ENCODE data around the gene SELENOO. TPM values are rescaled to one million over a fixed set of nuclear protein-coding genes. Genes with fewer than 3 reads are reported as not detected.

Gene SELENOO
- total RNA-seq (73.0 and 74.6 TPM in 2 replicates), polyA plus RNA-seq (62.1 and 68.8 TPM in 2 replicates), polyA minus RNA-seq (32.7 and 35.5 TPM in 2 replicates)
- total RNA-seq (2013), result 16.3 TPM

- POLR2A ChIA-PET, result interaction anchor here (0.7 to 4.1 kb wide), 2 partner anchors 9 to 18 kb away, joined by 3 to 41 read pairs; no protein-coding TSS in a partner anchor
- H3K4me3 Mint-ChIP-seq, result peak within 1 kb of the TSS; percentile 89
- Histone ChIP-seq H3K27me3 (replicated peaks in 1 of 4; ENCODE audit: control extremely low read depth in 1 of 4, control insufficient read depth in 3 of 4, insufficient read depth in 4 of 4, low read length in 3 of 4) (no peaks in the 10 kb centered on the region), H3K4me1 (ENCODE audit: control insufficient read depth in 2 of 2, insufficient read depth in 2 of 2, low read length in 2 of 2) (peaks cover 16 to 26% of the 10 kb centered on the region in 2 donors), H3K9ac (ENCODE audit: low read length) (peak within 1 kb of the TSS; percentile 81), H3K9me3 (ENCODE audit: control extremely low read depth in 1 of 3, control insufficient read depth in 2 of 3, insufficient read depth in 1 of 3, low read length in 2 of 3) (no peaks in the 10 kb centered on the region), H3K4me3 (ENCODE audit: control extremely low read depth in 1 of 5, extremely low read depth in 1 of 5, insufficient read depth in 1 of 5, low read depth in 2 of 5, low read length in 4 of 5) (peak within 1 kb of the TSS; percentile 25 to 80 (median 70)), H3K79me2 (ENCODE audit: control insufficient read depth, insufficient read depth, low read length) (peaks cover 44% of the 10 kb centered on the region), H2AFZ (ENCODE audit: insufficient read depth, low read depth, low read length, poor library complexity, severe bottlenecking) (peak within 1 kb of the TSS; percentile 60), H3K4me2 (replicated peaks; ENCODE audit: low read depth, low read length, poor library complexity, severe bottlenecking) (peak within 1 kb of the TSS; percentile 98), H3K36me3 (replicated peaks in 1 of 2; ENCODE audit: control extremely low read depth in 1 of 2, control insufficient read depth in 1 of 2, extremely low read depth in 1 of 2, insufficient read depth in 2 of 2, low read length in 1 of 2) (peaks cover 8 to 24% of the 10 kb centered on the region in 2 experiments), H3K27ac (ENCODE audit: low read length in 2 of 2) (peak within 1 kb of the TSS; percentile 23 to 81), H4K20me1 (ENCODE audit: control insufficient read depth, insufficient read depth, low read length, poor library complexity, severe bottlenecking) (peaks cover 12% of the 10 kb centered on the region)
- peaks cover 26% of the 10 kb centered on the region for H3K4me1 Mint-ChIP-seq
- peak; percentile 96 for DNase-seq
- intact Hi-C loops (cut with micrococcal nuclease), result loop anchor here (1.0 to 10.0 kb wide), 4 partner anchors 10 to 436 kb away; partner anchors contain the start of gene TRABD
- CTCF ChIA-PET, result no interaction called here
- WGBS (ENCODE audit: insufficient coverage), result under 1% methylated on average over 105 of the region's 105 CpGs
- TF ChIP-seq EZH2 (IDR thresholded peaks at IDR 0.05; ENCODE audit: borderline replicate concordance, insufficient read depth, low read depth, low read length, poor library complexity, severe bottlenecking) (no peak), CTCF (IDR thresholded peaks at IDR 0.05) (no peak)
- peak within 1 kb of the TSS; percentile 86 for H3K27ac Mint-ChIP-seq
- H3K9me3 Mint-ChIP-seq (ENCODE audit: insufficient read depth), result no peaks in the 10 kb centered on the region
- no peaks in the 10 kb centered on the region for H3K27me3 Mint-ChIP-seq
- ATAC-seq (ENCODE audit: low read depth), result peak; percentile 92
Measured at GRCh38 chr22:50200461-50201190, at the start of gene SELENOO. SELENOO (plus strand) TSS chr22:50201011; CDS start chr22:50201037, 26 bp downstream.
